Endothelial cell of umbilical vein (primary cell): ENCODE data around the gene PLCXD1. TPM values are rescaled to one million over a fixed set of nuclear protein-coding genes. Genes with fewer than 3 reads are reported as not detected.

Experiments
- BruUV-seq: library from RNA; stranded (reverse); fragments of 400-500 nt; replicated peaks from 2 replicates; lab custom pipeline; 2021; lab: Mats Ljungman, UMichigan
- CTCF ChIA-PET: fragments of 300-600, 350-600 bp; sonication (Branson Sonifier 250); formaldehyde crosslinking; loops from one replicate; lab custom pipeline; 2021; ENCODE audit warnings: antibody characterized with exemption, inconsistent platforms; lab: Charles Lee
- POLR2A ChIA-PET: fragments of 300-600, 350-600 bp; sonication (Branson Sonifier 250); formaldehyde crosslinking; loops from one replicate; lab custom pipeline; 2021; ENCODE audit warnings: antibody characterized with exemption, inconsistent platforms; lab: Charles Lee
- DNase-seq: peaks from one replicate; pipeline ENCODE4 v3.0.0-alpha.2; 2011; ENCODE audit warnings: low read depth, low spot score
- FAIRE-seq: peaks from 2 replicates; lab custom pipeline; 2011; peaks lifted over from hg19 to GRCh38; lab: Jason Lieb, UNC
- H2AFZ ChIP-seq: 2 replicates; pipeline ENCODE4 v1.6.0; 2012; ENCODE audit warnings: low read depth, low read length, control low read depth, inconsistent platforms
- H3K27ac ChIP-seq: 2 replicates; pipeline ENCODE4 v1.5.1; 2011; ENCODE audit warnings: low read depth, mild to moderate bottlenecking, control low read depth, low read length, moderate library complexity; ENCODE audit not compliant: insufficient read depth
- H3K27me3 ChIP-seq, 2 experiments: 2 replicates each; pipeline versions ENCODE4 v1.6.0 to v1.6.1; 2011; ENCODE audit warnings: low read length in 2 of 2, mixed read lengths in 1 of 2; ENCODE audit not compliant: control insufficient read depth in 2 of 2, insufficient read depth in 2 of 2
- H3K36me3 ChIP-seq, 2 experiments: 2 replicates in 1 of 2; 3 replicates in 1 of 2; pipeline ENCODE4 v1.5.1; 2011; ENCODE audit warnings: low read length in 2 of 2, mild to moderate bottlenecking in 1 of 2, moderate library complexity in 1 of 2; ENCODE audit not compliant: control insufficient read depth in 2 of 2, insufficient read depth in 2 of 2; ENCODE audit errors: extremely low read depth in 1 of 2
- H3K4me1 ChIP-seq: 3 replicates; pipeline ENCODE4 v1.5.1; 2011; ENCODE audit warnings: mild to moderate bottlenecking, low read length; ENCODE audit not compliant: control insufficient read depth, insufficient read depth; ENCODE audit errors: extremely low read depth
- H3K4me2 ChIP-seq: 2 replicates; pipeline ENCODE4 v1.6.1; 2011; ENCODE audit warnings: low read length, control low read depth, mixed read lengths; ENCODE audit not compliant: insufficient read depth
- H3K4me3 ChIP-seq, 3 experiments: fragments of 200-600 bp in 1 of 3; sonication (generic), shearing (Covaris generic) in 1 of 3; replicated peaks in 1 of 3; 2 replicates each; pipeline ENCODE4 v1.5.1; 2011 to 2016; ENCODE audit warnings: control low read depth in 3 of 3, low read length in 3 of 3, mild to moderate bottlenecking in 2 of 3, inconsistent platforms in 1 of 3, low read depth in 1 of 3, moderate library complexity in 1 of 3; ENCODE audit not compliant: insufficient read depth in 1 of 3
- H3K79me2 ChIP-seq: 2 replicates; pipeline ENCODE4 v1.6.0; 2012; ENCODE audit warnings: low read length, inconsistent platforms; ENCODE audit not compliant: control insufficient read depth, insufficient read depth
- H3K9ac ChIP-seq: replicated peaks from 2 replicates; pipeline ENCODE3; 2011; ENCODE audit warnings: low read length, control low read depth; ENCODE audit not compliant: insufficient read depth; ENCODE audit errors: extremely low read depth
- H3K9me1 ChIP-seq: replicated peaks from 3 replicates; pipeline ENCODE4 v1.6.0; 2011; ENCODE audit warnings: mild to moderate bottlenecking, low read length; ENCODE audit not compliant: control insufficient read depth, insufficient read depth; ENCODE audit errors: extremely low read depth
- H3K9me3 ChIP-seq: replicated peaks from 2 replicates; pipeline ENCODE4 v1.5.1; 2012; ENCODE audit warnings: low read length, inconsistent platforms; ENCODE audit not compliant: control insufficient read depth, insufficient read depth
- H4K20me1 ChIP-seq: replicated peaks from 2 replicates; pipeline ENCODE3; 2011; ENCODE audit warnings: mild to moderate bottlenecking, low read length; ENCODE audit not compliant: control insufficient read depth, insufficient read depth; ENCODE audit errors: extremely low read depth
- CTCF ChIP-seq, 2 donors: IDR thresholded peaks; 1 replicate in 1 of 2; 2 replicates in 1 of 2; pipeline ENCODE4 v1.5.1; 2011; ENCODE audit warnings: low read length in 2 of 2, mild to moderate bottlenecking in 2 of 2, moderate library complexity in 2 of 2, control low read depth in 1 of 2, inconsistent platforms in 1 of 2, low read depth in 1 of 2; ENCODE audit not compliant: insufficient read depth in 1 of 2; ENCODE audit errors: extremely low read depth in 1 of 2
- EZH2 ChIP-seq: IDR thresholded peaks from 2 replicates; pipeline ENCODE4 v1.6.1; 2012; ENCODE audit warnings: borderline replicate concordance, low read depth, mild to moderate bottlenecking, moderate library complexity, low read length, inconsistent platforms; ENCODE audit not compliant: severe bottlenecking
- FOS ChIP-seq: IDR thresholded peaks from 2 replicates; pipeline ENCODE4 v1.6.1; 2011; ENCODE audit warnings: mild to moderate bottlenecking, low read length, moderate library complexity, borderline replicate concordance; ENCODE audit not compliant: insufficient read depth
- GATA2 ChIP-seq: IDR thresholded peaks from 2 replicates; pipeline ENCODE4 v1.7.0; 2011; ENCODE audit warnings: low read depth, mild to moderate bottlenecking, moderate library complexity, mixed read lengths, low read length; ENCODE audit not compliant: insufficient read length, insufficient read depth
- JUN ChIP-seq: IDR thresholded peaks from 2 replicates; pipeline ENCODE4 v1.6.1; 2011; ENCODE audit warnings: borderline replicate concordance, low read depth; ENCODE audit not compliant: insufficient read length, insufficient read depth
- MAX ChIP-seq: IDR thresholded peaks from 2 replicates; pipeline ENCODE4 v1.6.1; 2011; ENCODE audit not compliant: insufficient read depth, insufficient read length
- MYC ChIP-seq: IDR thresholded peaks from one replicate; pipeline ENCODE4 v1.6.1; 2011; ENCODE audit warnings: mild to moderate bottlenecking, low read depth, low read length
- POLR2A ChIP-seq: IDR thresholded peaks from 2 replicates; pipeline ENCODE4 v1.6.1; 2012; ENCODE audit warnings: low read depth, mild to moderate bottlenecking, control low read depth, low read length
- POLR2AphosphoS5 ChIP-seq: IDR thresholded peaks from 2 replicates; pipeline ENCODE4 v1.6.1; 2012; ENCODE audit warnings: low read depth, mild to moderate bottlenecking, control low read depth, low read length, moderate library complexity; ENCODE audit not compliant: insufficient read depth
- dilution Hi-C: fragments of 300-500 bp; cut with MboI; formaldehyde crosslinking; loops from one replicate; pipeline ENCODE4 v1.15.0; 2019; ENCODE audit warnings: low sequenced_read_pairs; ENCODE audit not compliant: extremely low pct_ligation_motif_present
- intact Hi-C: fragments of 100-400 bp; cut with micrococcal nuclease; formaldehyde crosslinking; loops from one replicate; pipeline ENCODE4 v1.10.0; 2022
- polyA plus RNA-seq, 4 experiments: library from polyadenylated mRNA; depleted of rRNA in 3 of 4; stranded (reverse) in 3 of 4; unstranded in 1 of 4; fragments of >200 nt; gene quantifications; 2 replicates each; pipeline versions ENCODE4 v1.2.1 to v1.2.3, GENCODE V29; 2011 to 2012; ENCODE audit warnings: missing spikeins in 1 of 4
- total RNA-seq: library from RNA; stranded (reverse); gene quantifications from 2 replicates; pipeline ENCODE4 v1.2.3, GENCODE V29; 2021

PLCXD1 gene
- total and polyA plus RNA-seq, 2 donors (not counting 3 experiments of a cell fraction or from before 2014, with no cell fraction given), result 11.7 to 16.8 TPM

- Histone ChIP-seq H3K27ac (no peak overlapping the region), H3K9me1 (no peaks in the 10 kb centered on the region), H4K20me1 (no peaks in the 10 kb centered on the region), H3K9me3 (no peaks in the 10 kb centered on the region), H3K4me1 (no peaks in the 10 kb centered on the region), H3K4me2 (no peak overlapping the region), H3K79me2 (no peaks in the 10 kb centered on the region), H2AFZ (no peak overlapping the region), H3K9ac (no peak overlapping the region), H3K36me3 (no peaks in the 10 kb centered on the region), H3K4me3 (no peak overlapping the region), H3K27me3 (no peaks in the 10 kb centered on the region)
- intact Hi-C loops, result no loop called here
- DNase-seq, result no peak
- CTCF ChIA-PET, result no interaction called here
- no peak for TF ChIP-seq JUN
- no peak for TF ChIP-seq GATA2
- TF ChIP-seq FOS, result no peak
- no peak for TF ChIP-seq EZH2
- no peak for TF ChIP-seq MYC
- no peak for TF ChIP-seq POLR2A
- TF ChIP-seq POLR2AphosphoS5, result no peak
- TF ChIP-seq MAX, result no peak
- no peak for TF ChIP-seq CTCF (IDR thresholded peaks at IDR 0.05; ENCODE audit: extremely low read depth in 1 of 2, insufficient read depth in 1 of 2, low read depth in 1 of 2, low read length in 2 of 2)
- dilution Hi-C loops, result no loop called here
- FAIRE-seq, result no peak
- POLR2A ChIA-PET, result no interaction called here
- no TSS peak for BruUV-seq
Observed at GRCh38 chrX:261167-261918, 19.8 kb upstream of the PLCXD1 start.
